OCI-LY7 (cell line): Measurements from ENCODE around the gene ANKRD33B.

Source experiments
- EZH2phosphoT487 ChIP-seq: fragments of 200-600 bp; sonication (generic); IDR thresholded peaks from 2 replicates; pipeline ENCODE4 v1.6.1; 2018; ENCODE audit warnings: low read depth, borderline replicate concordance, mild to moderate bottlenecking, mixed run types, antibody characterized with exemption, low read length, moderate library complexity, mixed read lengths
- TF ChIP-seq, protein P1 (sequence below): fragments of 200-600 bp; sonication (generic); conservative IDR thresholded peaks from 2 replicates; pipeline ENCODE4 v1.5.1; 2014; ENCODE audit warnings: mild to moderate bottlenecking, antibody characterized with exemption, low read length, moderate library complexity, mixed read lengths

DNA sequence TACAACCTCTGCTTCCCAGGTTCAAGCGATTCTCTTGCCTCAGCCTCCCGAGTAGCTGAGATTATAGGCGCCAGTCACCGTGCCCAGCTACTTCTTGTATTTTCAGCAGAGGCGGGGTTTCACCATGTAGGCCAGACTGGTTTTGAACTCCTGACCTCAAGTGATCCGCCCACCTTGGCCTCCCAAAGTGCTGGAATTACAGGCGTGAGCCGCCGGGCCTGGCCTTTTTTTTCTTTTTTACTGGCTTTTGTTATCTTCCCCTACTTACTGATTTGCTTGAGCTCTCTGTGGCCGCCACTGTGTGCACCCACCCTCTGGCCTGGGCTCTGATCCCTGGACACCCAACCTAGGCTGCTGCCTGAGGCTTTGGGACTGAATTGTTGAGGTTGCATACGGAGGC is 60.3 kb downstream of the ANKRD33B start:
- TF ChIP-seq, protein P1, sequence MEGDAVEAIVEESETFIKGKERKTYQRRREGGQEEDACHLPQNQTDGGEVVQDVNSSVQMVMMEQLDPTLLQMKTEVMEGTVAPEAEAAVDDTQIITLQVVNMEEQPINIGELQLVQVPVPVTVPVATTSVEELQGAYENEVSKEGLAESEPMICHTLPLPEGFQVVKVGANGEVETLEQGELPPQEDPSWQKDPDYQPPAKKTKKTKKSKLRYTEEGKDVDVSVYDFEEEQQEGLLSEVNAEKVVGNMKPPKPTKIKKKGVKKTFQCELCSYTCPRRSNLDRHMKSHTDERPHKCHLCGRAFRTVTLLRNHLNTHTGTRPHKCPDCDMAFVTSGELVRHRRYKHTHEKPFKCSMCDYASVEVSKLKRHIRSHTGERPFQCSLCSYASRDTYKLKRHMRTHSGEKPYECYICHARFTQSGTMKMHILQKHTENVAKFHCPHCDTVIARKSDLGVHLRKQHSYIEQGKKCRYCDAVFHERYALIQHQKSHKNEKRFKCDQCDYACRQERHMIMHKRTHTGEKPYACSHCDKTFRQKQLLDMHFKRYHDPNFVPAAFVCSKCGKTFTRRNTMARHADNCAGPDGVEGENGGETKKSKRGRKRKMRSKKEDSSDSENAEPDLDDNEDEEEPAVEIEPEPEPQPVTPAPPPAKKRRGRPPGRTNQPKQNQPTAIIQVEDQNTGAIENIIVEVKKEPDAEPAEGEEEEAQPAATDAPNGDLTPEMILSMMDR = no peak
- TF ChIP-seq EZH2phosphoT487 = no peak
